Keratinocyte (primary cell): Measurements from ENCODE around the gene GRIP1.

ENCODE experiments used
- CTCF ChIP-seq, 3 experiments: IDR thresholded peaks in 1 of 3; conservative IDR thresholded peaks in 1 of 3; optimal IDR thresholded peaks in 1 of 3; 2 replicates in 2 of 3; 3 replicates in 1 of 3; pipeline versions ENCODE3 to v1.5.1; 2011; ENCODE audit warnings: low read length in 3 of 3, mild to moderate bottlenecking in 3 of 3, moderate library complexity in 2 of 3, control low read depth in 1 of 3, inconsistent platforms in 1 of 3; ENCODE audit not compliant: insufficient read depth in 2 of 3; ENCODE audit errors: extremely low read depth in 1 of 3
- EZH2 ChIP-seq: IDR thresholded peaks from one replicate; pipeline ENCODE4 v1.6.1; 2012; ENCODE audit warnings: inconsistent platforms, mild to moderate bottlenecking, low read length, moderate library complexity

DNA sequence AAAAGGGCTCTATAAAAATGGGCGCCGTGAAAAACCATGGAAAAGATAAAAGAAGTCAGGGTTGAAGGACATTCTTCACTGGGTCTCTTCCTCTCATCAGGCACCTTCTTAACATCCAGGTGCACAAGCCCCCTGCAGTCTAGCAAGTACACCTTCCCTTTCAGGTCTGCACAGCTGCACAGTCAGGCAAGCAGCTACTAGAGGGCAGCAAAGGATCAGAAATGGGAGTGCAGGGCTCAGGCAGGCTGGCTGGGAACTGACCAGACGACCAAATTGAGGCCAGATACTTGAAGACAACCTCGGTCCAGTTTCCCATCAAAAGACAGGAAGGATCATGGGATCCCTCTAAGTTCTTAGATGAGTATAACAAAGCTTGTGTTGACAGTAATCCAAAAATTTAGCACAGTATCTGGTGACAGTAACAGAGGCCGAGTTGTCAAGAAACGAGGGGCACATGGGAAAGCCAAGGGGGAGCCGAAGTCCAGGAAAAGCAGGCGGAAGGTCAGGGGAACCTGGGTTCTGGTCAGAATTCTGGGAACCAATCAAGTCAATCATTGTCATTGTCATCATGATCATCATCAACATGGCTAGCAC lies 10.1 kb upstream of the GRIP1 start:
- peak; percentile 61 to 92 (median 78) for TF ChIP-seq CTCF (optimal IDR thresholded peaks at IDR 0.05 in 1 of 3, IDR thresholded peaks at IDR 0.05 in 1 of 3, conservative IDR thresholded peaks at IDR 0.05 in 1 of 3; ENCODE audit: extremely low read depth in 1 of 3, insufficient read depth in 2 of 3, low read length in 3 of 3)
- TF ChIP-seq EZH2 = no peak
